AG10803 (cell line): ENCODE measurements around the gene TTC21A.

Experiments used
- DNase-seq: peaks from one replicate; pipeline ENCODE4 v3.0.0; 2010; ENCODE audit warnings: low read depth
- H3K4me3 ChIP-seq: 2 replicates; pipeline ENCODE4 v1.5.1; 2011; ENCODE audit warnings: mild to moderate bottlenecking, low read length, control low read depth
- TF ChIP-seq, protein P1 (sequence below): conservative IDR thresholded peaks from 2 replicates; pipeline ENCODE4 v1.5.1; 2011; ENCODE audit warnings: mild to moderate bottlenecking, low read length, control low read depth, inconsistent platforms

TTC21A gene

DNA sequence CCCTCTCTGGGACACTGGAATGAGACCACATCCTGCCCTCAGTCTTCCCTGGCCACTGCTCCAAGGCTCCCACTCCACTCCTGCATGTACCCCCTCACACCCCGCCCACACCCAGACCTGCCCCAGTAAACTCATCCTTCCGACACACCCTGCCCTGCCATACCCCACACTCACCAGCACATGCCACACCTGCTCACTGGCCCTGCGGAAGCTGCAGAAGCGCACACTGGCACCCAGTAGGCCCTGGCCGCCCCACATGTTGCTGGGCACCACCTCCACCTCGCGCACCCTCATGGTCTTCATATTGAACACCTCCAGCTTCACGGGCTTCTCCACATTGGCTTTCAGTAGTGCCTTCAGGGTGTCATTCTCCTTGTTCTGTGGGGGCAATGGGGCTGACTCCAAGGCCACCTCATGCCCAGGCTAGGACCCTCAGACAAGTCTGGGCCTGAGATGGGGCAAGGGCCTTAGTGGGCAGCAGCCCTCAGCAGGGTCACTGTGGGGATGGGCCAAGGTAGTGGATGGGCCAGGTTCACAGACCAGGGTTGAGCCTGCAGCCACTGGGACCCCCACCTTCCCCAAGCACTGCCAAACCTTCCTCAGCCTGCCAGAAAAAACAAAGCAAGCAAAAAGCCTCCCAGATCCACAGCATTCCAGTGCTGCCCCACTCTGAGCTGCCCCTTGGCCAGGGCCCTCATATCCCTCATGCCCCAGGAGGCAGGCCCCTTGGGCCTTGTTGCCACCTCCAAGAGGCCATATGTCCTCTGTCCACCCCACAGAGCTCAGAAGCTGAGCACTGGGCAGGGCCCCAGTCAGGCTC is 4.8 kb upstream of the TTC21A start:
- TF ChIP-seq, protein P1, sequence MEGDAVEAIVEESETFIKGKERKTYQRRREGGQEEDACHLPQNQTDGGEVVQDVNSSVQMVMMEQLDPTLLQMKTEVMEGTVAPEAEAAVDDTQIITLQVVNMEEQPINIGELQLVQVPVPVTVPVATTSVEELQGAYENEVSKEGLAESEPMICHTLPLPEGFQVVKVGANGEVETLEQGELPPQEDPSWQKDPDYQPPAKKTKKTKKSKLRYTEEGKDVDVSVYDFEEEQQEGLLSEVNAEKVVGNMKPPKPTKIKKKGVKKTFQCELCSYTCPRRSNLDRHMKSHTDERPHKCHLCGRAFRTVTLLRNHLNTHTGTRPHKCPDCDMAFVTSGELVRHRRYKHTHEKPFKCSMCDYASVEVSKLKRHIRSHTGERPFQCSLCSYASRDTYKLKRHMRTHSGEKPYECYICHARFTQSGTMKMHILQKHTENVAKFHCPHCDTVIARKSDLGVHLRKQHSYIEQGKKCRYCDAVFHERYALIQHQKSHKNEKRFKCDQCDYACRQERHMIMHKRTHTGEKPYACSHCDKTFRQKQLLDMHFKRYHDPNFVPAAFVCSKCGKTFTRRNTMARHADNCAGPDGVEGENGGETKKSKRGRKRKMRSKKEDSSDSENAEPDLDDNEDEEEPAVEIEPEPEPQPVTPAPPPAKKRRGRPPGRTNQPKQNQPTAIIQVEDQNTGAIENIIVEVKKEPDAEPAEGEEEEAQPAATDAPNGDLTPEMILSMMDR: no peak
- H3K4me3 ChIP-seq: no peak overlapping the region
- DNase-seq: no peak

DNA sequence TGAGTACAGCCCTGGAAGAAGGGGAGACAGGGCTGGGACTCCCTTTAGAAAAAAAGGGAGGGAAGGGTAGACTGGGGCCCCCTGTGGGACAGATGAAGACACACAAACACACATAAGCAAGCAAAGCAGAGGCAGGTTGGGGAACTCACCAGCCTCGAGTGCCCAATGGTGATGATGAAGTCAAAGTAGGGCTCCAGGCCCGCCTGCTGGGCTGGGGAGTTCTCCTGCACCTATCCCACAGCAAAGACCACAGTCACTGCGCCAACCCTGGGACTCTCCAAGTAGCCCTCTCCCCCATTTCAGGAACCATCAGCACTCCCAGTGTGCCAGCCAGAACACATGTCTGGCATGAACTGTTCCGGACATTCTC is 4.2 kb upstream of the TTC21A start:
- H3K4me3 ChIP-seq: no peak overlapping the region
- TF ChIP-seq, protein P1: 0 out of 2 replicates have a peak, but pooled peaks have one; percentile 3

DNA sequence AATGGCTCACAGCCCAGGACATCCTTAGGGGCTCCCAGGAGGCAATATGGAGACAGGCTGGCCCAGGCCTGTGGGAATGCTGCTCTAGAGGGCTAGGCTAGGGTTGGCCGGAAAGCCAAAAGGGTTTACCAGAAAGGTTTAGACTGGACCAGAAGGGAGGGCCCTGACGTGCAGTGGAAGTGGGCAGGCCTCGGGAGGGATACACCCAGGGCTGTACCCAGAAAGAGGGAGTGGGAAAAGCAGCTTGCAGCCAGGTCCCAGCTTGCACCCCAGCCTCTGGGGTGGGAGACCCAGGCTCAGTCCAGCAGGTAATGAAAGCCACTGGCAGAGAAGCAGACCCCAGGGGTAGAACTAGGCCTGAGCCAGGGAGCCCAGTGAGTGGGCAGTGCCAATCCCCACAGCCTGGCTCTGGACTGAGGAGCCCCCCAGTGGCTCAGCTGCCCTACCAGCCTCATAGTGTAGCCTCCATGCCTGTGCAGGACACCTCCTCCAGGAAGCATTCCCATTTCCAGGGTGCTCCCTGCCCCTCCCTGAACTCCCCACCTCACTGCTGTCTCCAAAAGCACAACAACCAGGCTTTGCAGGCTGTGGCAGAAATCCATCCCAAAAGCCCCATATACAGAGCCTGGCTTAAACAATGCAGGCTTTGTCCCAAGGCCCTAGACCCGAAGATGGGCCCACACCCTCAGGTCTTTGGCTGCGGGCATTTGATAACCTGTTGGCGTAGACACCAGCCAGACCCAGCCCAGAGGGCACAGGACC is 3.5 kb upstream of the TTC21A start:
- no peak for DNase-seq
- TF ChIP-seq, protein P1: no peak
- H3K4me3 ChIP-seq: no peak overlapping the region

More for the DNA sequence above, 4.2 kb upstream of the TTC21A start:
- DNase-seq: no peak

DNA sequence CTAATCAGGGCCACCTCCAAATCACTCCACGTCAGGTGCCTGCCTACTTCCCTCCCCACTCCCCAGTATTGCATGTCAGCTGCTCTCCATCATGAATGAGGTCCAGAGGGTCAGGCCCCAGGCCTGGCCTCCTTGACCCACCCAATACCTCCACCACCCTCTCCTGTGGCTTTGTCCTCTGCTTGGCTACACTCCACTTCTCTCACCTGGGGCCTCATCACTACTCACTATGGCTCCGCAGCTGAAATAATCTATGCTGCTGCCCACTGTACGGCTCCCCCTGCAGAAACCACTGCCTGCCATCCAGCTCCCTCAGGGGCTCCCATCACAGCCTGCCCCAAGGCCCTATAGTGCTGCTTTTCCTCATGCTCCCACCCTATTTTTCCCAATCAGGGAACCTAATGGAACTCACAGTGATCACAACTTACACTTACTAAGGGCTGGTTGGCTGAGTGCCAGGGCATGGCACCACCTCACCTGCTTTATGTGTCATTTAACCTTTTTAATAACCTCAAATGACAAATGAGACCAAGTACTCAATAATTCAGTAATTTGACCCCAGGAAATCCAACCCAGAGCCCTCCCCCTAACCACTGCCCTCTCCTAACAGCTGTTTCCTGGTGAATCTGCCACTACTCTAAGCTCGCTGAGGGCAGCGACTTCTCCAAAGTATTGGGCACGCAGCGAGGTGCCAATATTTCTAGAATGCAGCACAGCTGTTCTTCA is 2.4 kb upstream of the TTC21A start:
- DNase-seq: no peak
- TF ChIP-seq, protein P1: no peak

DNA sequence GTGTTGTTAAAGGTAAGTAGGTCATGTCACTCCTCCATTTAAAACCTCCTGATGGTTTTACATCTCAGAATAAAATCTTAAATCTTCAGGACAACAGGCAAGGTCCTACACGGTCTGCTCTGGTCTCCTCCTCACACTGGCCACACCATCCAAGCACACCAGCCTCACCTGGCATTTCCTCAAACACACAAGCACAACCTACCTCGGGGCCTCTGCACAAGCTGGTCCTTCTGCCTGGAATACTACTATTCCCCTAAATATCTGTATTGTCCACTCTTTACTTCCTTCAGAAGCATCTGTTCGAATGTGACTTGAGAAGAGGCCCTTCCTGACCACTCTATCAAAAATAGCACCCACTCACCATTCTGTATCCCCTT is 1.8 kb upstream of the TTC21A start:
- DNase-seq: no peak
- TF ChIP-seq, protein P1: no peak
- peak overlapping the region; percentile 95 for H3K4me3 ChIP-seq

More for the DNA sequence above, 2.4 kb upstream of the TTC21A start:
- no peak overlapping the region for H3K4me3 ChIP-seq

DNA sequence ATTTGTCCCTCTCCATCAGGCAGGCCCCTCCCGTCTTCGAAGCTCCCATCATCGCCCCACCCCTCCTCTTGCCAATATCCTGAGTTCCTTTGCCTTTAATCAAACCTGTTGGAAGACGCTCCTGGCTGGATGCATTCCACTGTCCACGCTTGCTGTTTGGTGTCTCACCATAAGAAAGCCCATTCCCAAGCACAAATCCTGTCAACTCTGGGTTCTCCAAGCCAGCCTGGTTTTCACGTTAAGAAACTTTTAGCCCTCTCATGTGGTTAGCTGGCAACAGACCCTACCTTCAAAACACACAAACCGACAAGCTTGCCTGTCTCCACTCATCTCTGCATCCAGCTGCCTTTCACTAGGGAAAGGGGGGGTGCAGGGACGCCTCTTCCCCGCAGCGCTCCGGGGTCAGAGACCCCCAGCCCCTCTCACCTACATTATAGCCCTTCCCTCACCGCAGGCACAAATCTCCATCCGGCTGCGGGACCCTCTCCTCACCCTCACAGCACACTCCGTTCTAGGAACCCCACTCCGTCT is 1.1 kb upstream of the TTC21A start:
- DNase-seq: peak; percentile 49
- H3K4me3 ChIP-seq: peak overlapping the region; percentile 95
- TF ChIP-seq, protein P1: no peak
